K562 (cell line): ENCODE measurements around the gene FASN. TPM values are rescaled to one million over a fixed set of nuclear protein-coding genes. Genes with fewer than 3 reads are reported as not detected.

Source experiments
- E2F8 ChIP-seq: fragments of 450-650 bp; IDR thresholded peaks from 2 replicates; pipeline ENCODE4 v1.7.1; 2018; ENCODE audit warnings: mild to moderate bottlenecking, low read depth; ENCODE audit not compliant: partially characterized antibody
- ID3 ChIP-seq, 2 experiments: fragments of 250-450 bp in 1 of 2; fragments of 450-650 bp in 1 of 2; sonication (Bioruptor Pico) in 1 of 2; IDR thresholded peaks; 2 replicates each; pipeline versions ENCODE4 v1.6.1 to v1.8.0; 2016 to 2021; ENCODE audit warnings: mild to moderate bottlenecking in 2 of 2, moderate library complexity in 2 of 2, missing compliant biosample characterization in 1 of 2, missing genetic modification characterization in 1 of 2
- ZNF592 ChIP-seq: fragments of 450-650 bp; IDR thresholded peaks from 2 replicates; pipeline ENCODE4 v1.6.1; 2017; ENCODE audit warnings: antibody characterized with exemption, mild to moderate bottlenecking
- polyA plus RNA-seq, 8 experiments: library from polyadenylated mRNA; depleted of rRNA in 4 of 8; stranded (reverse) in 5 of 8; unstranded in 3 of 8; fragments of >200 nt; fragmentation: Nextera tagmentation in 2 of 8; fragmentation: Illumina TruSeq in 1 of 8; extraction: Ambion mirVana in 2 of 8; extraction: Trizol in 1 of 8; gene quantifications; 2 replicates each; pipeline versions ENCODE4 v1.2.1 to v1.2.3, GENCODE V29; 2011 to 2014; ENCODE audit warnings: inconsistent platforms in 1 of 8, missing spikeins in 1 of 8
- total RNA-seq, 7 experiments: library from RNA; depleted of rRNA in 6 of 7; stranded (reverse); fragments of >200 nt in 6 of 7; fragmentation: Illumina TruSeq in 2 of 7; extraction: Trizol in 2 of 7; gene quantifications; 2 replicates each; pipeline versions ENCODE4 v1.2.1 to v1.2.3, GENCODE V29; 2011 to 2021; ENCODE audit warnings: low replicate concordance in 1 of 7

Gene FASN
- total and polyA plus RNA-seq, 9 of the 15 experiments (the other 6 are each of a cell fraction or from before 2014, with no cell fraction given) = 0.15 to 663 (median 49.9) TPM

- TF ChIP-seq ZNF592 = no peak
- TF ChIP-seq E2F8 = no peak
- TF ChIP-seq ID3 (CRISPR knock-in tag; IDR thresholded peaks at IDR 0.05) = no peak
- no peak for TF ChIP-seq ID3 (tag; IDR thresholded peaks at IDR 0.05)
These were observed 40.5 kb upstream of the FASN start (continued) for GRCh38 chr17:82138511-82138992.
